GM12891 (cell line): ENCODE results near the gene PDE8A.

Experiments used
- DNase-seq: peaks from one replicate; pipeline ENCODE4 v3.0.0; 2011; ENCODE audit warnings: low spot score; ENCODE audit not compliant: insufficient read length
- FAIRE-seq: peaks from 2 replicates; lab custom pipeline; 2011; peaks lifted over from hg19 to GRCh38; lab: Jason Lieb, UNC
- PAX5 ChIP-seq: IDR thresholded peaks from 2 replicates; pipeline ENCODE4 v1.6.1; 2011; ENCODE audit warnings: low read length, moderate library complexity, mild to moderate bottlenecking; ENCODE audit not compliant: insufficient read depth, severe bottlenecking
- POLR2A ChIP-seq: IDR thresholded peaks from 2 replicates; pipeline ENCODE4 v1.6.1; 2011; ENCODE audit warnings: low read depth, low read length, control low read depth
- POLR2AphosphoS5 ChIP-seq: IDR thresholded peaks from 2 replicates; pipeline ENCODE4 v1.6.1; 2011; ENCODE audit warnings: low read depth, low read length, control low read depth
- POU2F2 ChIP-seq: IDR thresholded peaks from 2 replicates; pipeline ENCODE4 v1.6.1; 2011; ENCODE audit warnings: low read depth, mild to moderate bottlenecking, control low read depth, low read length, moderate library complexity
- SPI1 ChIP-seq: IDR thresholded peaks from 2 replicates; pipeline ENCODE4 v1.6.1; 2011; ENCODE audit warnings: low read depth, low read length, control low read depth
- TAF1 ChIP-seq: IDR thresholded peaks from 2 replicates; pipeline ENCODE4 v1.6.1; 2011; ENCODE audit warnings: low read depth, low read length, control low read depth

Gene PDE8A

DNA sequence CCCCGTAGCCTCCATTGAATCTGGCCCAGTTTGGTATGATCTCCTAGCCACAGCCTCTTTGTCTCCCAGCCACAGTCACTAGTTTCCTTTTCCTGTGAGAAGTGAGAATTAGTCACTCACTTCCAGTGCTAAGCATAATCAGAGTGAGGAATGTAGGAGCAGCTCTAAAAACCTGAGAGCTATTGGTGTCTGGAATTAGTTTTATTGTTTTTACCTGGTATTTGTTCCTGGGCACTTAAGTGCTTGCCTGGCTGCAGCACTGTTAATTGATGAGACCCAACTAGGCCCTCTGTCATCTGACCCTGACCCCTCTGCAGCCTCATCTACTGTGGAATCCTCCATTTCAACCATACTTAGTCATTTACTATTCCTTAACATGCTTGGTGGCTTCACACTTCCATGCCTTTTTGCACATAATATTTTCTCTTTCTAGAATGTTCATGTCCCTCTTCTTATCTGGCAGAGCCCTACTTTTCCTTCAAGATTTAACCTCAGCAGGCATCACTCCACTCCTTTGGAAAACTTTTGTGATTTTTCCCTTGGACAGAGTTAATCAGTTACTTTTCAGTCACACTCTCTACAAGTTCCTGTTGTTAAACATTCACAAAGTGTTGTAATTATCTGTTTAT, 48.8 kb downstream of the PDE8A start:
- DNase-seq (no peak), FAIRE-seq (no peak)
- no peak for TF ChIP-seq TAF1
- no peak for TF ChIP-seq POU2F2
- TF ChIP-seq POLR2A: no peak
- TF ChIP-seq SPI1: no peak
- no peak for TF ChIP-seq POLR2AphosphoS5
- TF ChIP-seq PAX5: no peak

DNA sequence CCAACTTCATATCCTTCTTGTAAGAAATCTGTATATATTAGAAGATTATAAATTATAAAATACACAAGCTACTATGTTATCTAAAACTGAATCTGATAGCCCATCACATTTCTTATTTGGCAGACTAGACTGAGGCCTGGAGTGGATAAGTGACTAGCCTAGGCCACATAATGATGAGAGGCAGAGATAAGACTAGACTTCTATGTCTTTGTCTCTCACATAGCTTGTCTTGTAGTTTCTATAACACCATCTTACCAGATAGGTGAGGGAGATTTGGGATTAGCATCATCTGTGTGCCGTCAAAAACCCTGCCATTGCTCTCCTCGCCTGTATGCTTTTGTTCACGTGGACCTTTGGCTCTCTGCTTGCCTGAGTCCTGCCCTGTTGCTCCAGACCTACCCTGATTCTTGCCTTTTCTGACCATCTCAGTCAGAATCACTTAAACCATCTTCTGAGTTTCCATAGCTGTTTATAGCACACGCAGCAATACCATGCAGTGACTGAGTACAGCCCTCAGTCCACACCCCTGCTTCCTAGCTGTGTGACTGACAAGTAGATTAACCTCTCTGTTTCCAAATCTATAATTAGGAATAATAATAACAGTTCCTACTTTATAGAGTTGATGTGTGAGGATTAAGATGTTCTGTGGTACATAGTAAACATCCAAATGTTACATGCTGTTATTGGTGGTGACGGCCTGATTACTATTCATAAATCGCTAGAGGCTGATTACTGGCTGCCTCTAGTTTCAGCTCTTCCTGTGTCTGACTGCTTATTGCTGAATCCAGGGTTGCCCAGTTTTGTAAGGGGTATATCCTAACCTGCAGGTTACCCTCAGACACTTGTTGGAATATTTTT, 49.7 kb downstream of the PDE8A start:
- TF ChIP-seq SPI1 (no peak), PAX5 (no peak), TAF1 (no peak), POLR2AphosphoS5 (no peak), POLR2A (no peak)
- FAIRE-seq (peak; percentile 66), DNase-seq (no peak)

DNA sequence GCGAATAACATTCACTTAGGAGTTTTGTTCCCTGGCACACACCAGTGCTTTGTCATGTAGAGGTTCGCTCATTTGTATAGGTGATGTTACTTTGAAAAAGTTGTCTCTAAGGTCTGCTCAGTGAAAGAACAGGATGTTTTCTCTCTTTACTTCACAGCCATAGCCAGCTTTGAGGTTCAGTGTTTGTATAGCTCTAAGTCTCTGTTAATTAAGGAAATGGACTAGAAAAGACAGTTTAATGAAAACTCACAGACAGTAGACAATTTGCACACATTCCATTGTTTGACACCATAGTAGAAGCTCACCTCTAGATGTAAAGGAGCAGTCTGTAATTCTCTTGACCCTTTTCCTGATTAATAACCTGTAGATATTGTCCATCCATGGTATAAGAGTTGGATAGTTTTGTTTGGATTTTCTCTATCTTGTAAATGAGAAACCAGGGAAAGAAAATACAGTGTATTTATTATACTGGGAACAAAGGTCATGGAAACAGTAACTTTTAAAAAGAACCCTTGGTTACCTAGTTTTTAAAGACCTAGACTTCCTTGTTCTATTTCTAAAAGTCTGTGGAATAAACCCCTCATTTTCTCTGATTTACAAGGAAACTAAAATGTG, 50.4 kb downstream of the PDE8A start:
- peak; percentile 85 for FAIRE-seq
- TF ChIP-seq TAF1: no peak
- no peak for TF ChIP-seq POLR2AphosphoS5
- no peak for TF ChIP-seq PAX5
- TF ChIP-seq POLR2A: no peak
- no peak for TF ChIP-seq SPI1
- TF ChIP-seq POU2F2: no peak
- DNase-seq: no peak

DNA sequence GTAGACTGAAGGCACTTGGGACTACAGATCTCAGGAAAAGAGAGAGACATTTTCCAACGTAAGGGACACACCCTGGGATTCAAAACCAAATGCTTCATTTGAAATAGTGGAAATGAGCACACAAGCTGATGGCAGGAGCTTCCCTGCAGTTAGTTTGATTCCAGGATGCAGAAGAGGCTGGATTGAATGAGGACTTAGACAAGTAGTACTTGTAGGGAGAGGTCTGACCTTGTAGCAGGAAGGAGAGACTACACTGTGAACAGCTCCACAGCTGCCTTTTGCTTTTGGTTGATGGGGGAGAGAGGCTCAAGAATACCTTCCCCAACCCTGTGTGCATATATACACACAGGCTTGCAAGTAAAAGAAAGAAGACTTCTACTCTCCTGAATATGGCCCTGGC, 51.5 kb downstream of the PDE8A start:
- DNase-seq (no peak), FAIRE-seq (no peak)
- no peak for TF ChIP-seq SPI1
- TF ChIP-seq POU2F2: no peak
- TF ChIP-seq POLR2A: no peak
- TF ChIP-seq POLR2AphosphoS5: no peak
- no peak for TF ChIP-seq PAX5
- no peak for TF ChIP-seq TAF1

DNA sequence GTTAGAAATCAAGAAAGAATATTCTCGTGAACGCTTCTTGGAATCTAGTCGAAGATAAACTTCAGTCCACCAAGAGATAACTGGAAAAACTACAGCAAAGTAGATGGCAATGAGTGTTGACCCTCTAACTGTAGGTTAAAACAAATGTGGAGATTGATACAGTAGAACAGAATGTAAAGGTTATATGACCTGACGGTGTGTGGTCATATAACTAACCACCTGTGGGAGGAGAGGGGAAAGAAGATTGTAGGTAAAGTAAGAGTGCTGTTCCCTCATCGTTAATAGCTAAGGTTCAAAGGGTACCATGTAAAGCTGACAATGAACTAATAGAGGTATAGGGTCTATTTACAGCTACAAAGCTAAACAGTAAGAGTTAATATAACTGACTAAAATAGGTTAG, 52.6 kb downstream of the PDE8A start:
- peak; percentile 47 for FAIRE-seq
- TF ChIP-seq TAF1 (no peak), POLR2AphosphoS5 (no peak), PAX5 (no peak), POU2F2 (no peak), POLR2A (no peak)
- no peak for DNase-seq

DNA sequence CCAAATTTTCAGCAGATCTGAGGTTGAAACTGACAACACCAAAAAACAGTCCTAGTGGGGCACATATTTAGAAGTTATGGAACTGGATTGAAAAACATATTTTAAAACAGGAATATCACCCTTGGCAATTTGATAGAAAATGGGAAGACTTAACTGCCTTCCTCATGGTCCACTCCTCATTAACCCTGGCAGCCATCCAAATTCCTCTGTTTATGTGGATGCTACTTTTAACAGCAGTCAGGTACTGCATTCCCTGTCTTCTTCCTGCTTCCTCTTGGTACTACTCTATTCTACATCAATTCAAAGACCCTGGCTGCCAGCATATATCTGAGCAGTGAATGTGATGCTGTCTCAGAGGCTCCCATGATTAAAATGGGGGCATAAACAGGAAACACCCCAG, 54.3 kb downstream of the PDE8A start:
- TF ChIP-seq POU2F2: no peak
- TF ChIP-seq POLR2AphosphoS5: no peak
- TF ChIP-seq TAF1: no peak
- TF ChIP-seq PAX5: no peak
- no peak for TF ChIP-seq POLR2A
- TF ChIP-seq SPI1: no peak
- DNase-seq: no peak
- no peak for FAIRE-seq

DNA sequence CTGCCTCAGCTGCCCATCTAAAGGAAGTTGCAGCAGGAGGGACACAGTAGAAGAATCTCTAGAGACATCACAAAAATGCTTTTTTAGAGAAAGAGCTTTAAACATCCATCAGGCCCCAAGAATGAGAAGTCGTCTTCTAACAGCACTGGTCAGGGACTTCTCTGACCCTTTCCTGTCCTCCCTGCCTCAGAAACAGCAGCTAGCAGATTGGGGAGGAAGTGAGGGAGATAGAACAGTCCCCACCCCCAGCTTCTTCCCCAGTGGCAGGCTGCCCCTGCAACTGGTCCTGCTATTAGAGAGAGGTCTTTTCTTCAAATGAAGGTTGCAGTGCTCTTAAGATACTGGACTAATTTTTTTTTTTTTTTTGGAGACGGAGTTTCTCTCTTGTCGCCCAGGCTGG, 55.1 kb downstream of the PDE8A start:
- TF ChIP-seq TAF1 (no peak), SPI1 (peak; percentile 69)
- DNase-seq (no peak), FAIRE-seq (no peak)

DNA sequence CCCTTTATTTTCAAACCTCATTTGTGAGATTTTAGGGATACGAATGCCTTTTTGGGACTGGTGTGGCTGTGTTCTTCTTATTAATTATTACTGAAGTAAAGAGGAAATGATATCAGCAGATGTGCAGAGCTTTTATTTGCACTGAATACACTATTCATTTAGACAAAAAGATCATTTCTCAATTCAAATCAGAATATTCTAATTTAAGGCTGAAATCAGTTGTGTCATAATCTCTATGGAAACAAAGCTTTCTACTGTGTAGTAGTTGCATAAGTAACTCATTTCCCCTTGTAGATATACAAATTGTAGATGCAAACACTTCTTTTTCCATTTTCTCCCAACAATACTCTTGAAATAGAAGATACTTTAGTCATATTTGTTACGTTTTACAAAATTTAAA, 56.0 kb downstream of the PDE8A start:
- FAIRE-seq (no peak), DNase-seq (no peak)
- TF ChIP-seq SPI1: no peak
- no peak for TF ChIP-seq POLR2AphosphoS5
- TF ChIP-seq POU2F2: no peak
- TF ChIP-seq TAF1: no peak
- TF ChIP-seq POLR2A: no peak
- TF ChIP-seq PAX5: no peak

DNA sequence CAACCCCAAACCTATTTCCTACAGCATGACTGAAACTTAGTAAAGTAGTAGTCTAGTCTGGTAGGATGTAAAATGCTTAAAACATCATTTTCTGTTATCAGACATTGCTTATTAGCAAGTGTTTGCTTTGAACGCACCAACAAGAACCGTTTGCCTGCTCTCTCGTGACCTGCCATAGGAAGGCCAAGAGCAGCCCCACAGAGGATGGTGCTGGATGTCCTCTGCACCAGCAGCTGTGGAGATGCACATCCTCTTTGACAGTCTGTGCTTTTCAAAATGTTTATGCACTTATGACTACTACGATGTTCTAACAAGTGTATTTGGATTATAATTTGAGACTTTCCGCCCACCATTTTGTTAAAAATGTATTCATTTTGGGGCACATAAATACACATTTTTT, 59.6 kb downstream of the PDE8A start:
- TF ChIP-seq POU2F2 (no peak), POLR2A (no peak), SPI1 (no peak), POLR2AphosphoS5 (no peak), PAX5 (no peak), TAF1 (no peak)
- DNase-seq (no peak), FAIRE-seq (no peak)
